Muscle layer of colon (tissue), 2 donors: ENCODE measurements around the gene NTNG2.

ENCODE experiments used
- H3K27ac ChIP-seq: one replicate; pipeline ENCODE4 v1.7.0; 2013; ENCODE audit warnings: low read depth, mild to moderate bottlenecking, low read length, moderate library complexity
- H3K27me3 ChIP-seq, 2 donors: one replicate each; pipeline ENCODE4 v1.7.0; 2013; ENCODE audit warnings: low read length in 2 of 2, mild to moderate bottlenecking in 2 of 2; ENCODE audit not compliant: insufficient read depth in 2 of 2, control insufficient read depth in 1 of 2
- H3K36me3 ChIP-seq: one replicate; pipeline ENCODE4 v1.7.0; 2013; ENCODE audit warnings: mild to moderate bottlenecking, low read length; ENCODE audit not compliant: insufficient read depth
- H3K4me1 ChIP-seq: one replicate; pipeline ENCODE4 v1.7.0; 2013; ENCODE audit warnings: mild to moderate bottlenecking, low read length; ENCODE audit not compliant: insufficient read depth
- H3K4me3 ChIP-seq, 2 donors: one replicate each; pipeline ENCODE4 v1.7.0; 2013; ENCODE audit warnings: low read length in 2 of 2, low read depth in 1 of 2, mild to moderate bottlenecking in 1 of 2, moderate library complexity in 1 of 2
- H3K9ac ChIP-seq: one replicate; pipeline ENCODE4 v1.7.0; 2013; ENCODE audit warnings: low read length
- H3K9me3 ChIP-seq: one replicate; pipeline ENCODE4 v1.7.0; 2013; ENCODE audit warnings: mild to moderate bottlenecking, low read length
- donor health status: abdominal sarcoma.
- donor health status: Adenocarcinoma of cecum.

The NTNG2 gene

DNA sequence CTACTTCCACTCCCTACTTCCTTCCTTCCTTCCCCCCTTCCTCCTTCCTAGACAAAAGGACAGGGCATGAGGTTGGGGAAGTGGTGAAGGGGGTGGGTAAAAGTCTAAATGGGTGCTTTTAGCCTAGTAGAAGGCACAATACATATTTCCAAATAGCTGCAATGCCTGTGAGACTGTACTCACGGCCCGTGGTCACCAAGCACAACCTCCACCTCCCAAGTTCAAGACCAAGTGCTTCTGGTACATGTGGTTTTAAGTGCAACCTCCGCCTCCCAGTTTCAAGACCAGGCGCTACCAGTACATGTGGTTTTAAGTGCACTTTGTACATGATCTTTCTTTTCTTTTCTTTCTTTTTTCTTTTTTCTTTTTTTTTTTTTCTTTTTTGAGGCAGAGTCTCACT, 14.5 kb upstream of the NTNG2 start:
- H3K27ac ChIP-seq: no peak overlapping the region
- no peaks in the 10 kb centered on the region for H3K9me3 ChIP-seq
- H3K4me3 ChIP-seq: no peak overlapping the region
- H3K36me3 ChIP-seq: no peaks in the 10 kb centered on the region
- no peak overlapping the region for H3K9ac ChIP-seq
- H3K4me1 ChIP-seq: no peaks in the 10 kb centered on the region
- H3K27me3 ChIP-seq: peaks cover 9 to 39% of the 10 kb centered on the region in 2 donors

- Histone ChIP-seq H3K9me3 (no peaks in the 10 kb centered on the region), H3K4me1 (no peaks in the 10 kb centered on the region), H3K4me3 (no peak overlapping the region), H3K9ac (no peak overlapping the region), H3K36me3 (no peaks in the 10 kb centered on the region), H3K27ac (no peak overlapping the region), H3K27me3 (peaks cover 4 to 38% of the 10 kb centered on the region in 2 donors)
These were observed 14.0 kb upstream of the NTNG2 start for GRCh38 chr9:132147839-132148238.

GRCh38 chr9:132150256-132150655, 11.6 kb upstream of the NTNG2 start:
- Histone ChIP-seq H3K27ac (no peak overlapping the region), H3K27me3 (peaks cover 0 to 33% of the 10 kb centered on the region in 2 donors), H3K4me1 (no peaks in the 10 kb centered on the region)

DNA sequence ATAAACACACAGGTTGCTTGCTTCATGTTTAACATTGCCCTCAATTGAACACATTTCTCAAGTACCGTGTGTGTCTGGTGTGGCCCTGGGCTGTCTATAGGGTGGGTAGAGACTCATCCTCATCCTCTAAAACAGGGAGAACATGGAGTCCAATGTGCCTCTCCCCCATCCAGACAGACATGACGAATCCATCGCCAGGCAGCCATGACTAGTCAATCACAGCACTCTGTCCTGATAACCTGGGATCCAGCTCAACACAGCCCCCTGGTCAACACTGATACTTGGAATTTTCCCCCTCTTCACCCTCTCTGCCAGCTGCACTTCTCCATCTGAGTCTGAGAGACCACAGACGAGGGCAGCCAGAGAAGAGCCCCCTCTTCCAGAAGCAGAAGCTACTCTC, 10.7 kb upstream of the NTNG2 start:
- no peak overlapping the region for H3K4me3 ChIP-seq
- H3K9ac ChIP-seq: no peak overlapping the region
- H3K27me3 ChIP-seq: peaks cover 0 to 29% of the 10 kb centered on the region in 2 donors
- H3K9me3 ChIP-seq: no peaks in the 10 kb centered on the region
- no peaks in the 10 kb centered on the region for H3K36me3 ChIP-seq
- H3K27ac ChIP-seq: no peak overlapping the region
- no peaks in the 10 kb centered on the region for H3K4me1 ChIP-seq

More at GRCh38 chr9:132150256-132150655, 11.6 kb upstream of the NTNG2 start:
- no peaks in the 10 kb centered on the region for H3K9me3 ChIP-seq
- H3K9ac ChIP-seq: no peak overlapping the region
- H3K36me3 ChIP-seq: no peaks in the 10 kb centered on the region
- H3K4me3 ChIP-seq: no peak overlapping the region

- Histone ChIP-seq H3K4me1 (no peaks in the 10 kb centered on the region), H3K9me3 (no peaks in the 10 kb centered on the region), H3K27me3 (peaks cover 0 to 20% of the 10 kb centered on the region in 2 donors), H3K36me3 (no peaks in the 10 kb centered on the region), H3K9ac (no peak overlapping the region), H3K27ac (no peak overlapping the region), H3K4me3 (no peak overlapping the region)
These were observed 9.6 kb upstream of the NTNG2 start for GRCh38 chr9:132152231-132152630.

GRCh38 chr9:132154863-132155567, 6.8 kb upstream of the NTNG2 start:
- H3K36me3 ChIP-seq: no peaks in the 10 kb centered on the region
- H3K27ac ChIP-seq: no peak overlapping the region
- H3K9ac ChIP-seq: no peak overlapping the region
- H3K4me1 ChIP-seq: no peaks in the 10 kb centered on the region
- H3K27me3 ChIP-seq: peaks cover 5 to 27% of the 10 kb centered on the region in 2 donors
- no peaks in the 10 kb centered on the region for H3K9me3 ChIP-seq
- no peak overlapping the region for H3K4me3 ChIP-seq

- Histone ChIP-seq H3K9ac (no peak overlapping the region), H3K36me3 (no peaks in the 10 kb centered on the region), H3K9me3 (no peaks in the 10 kb centered on the region), H3K4me1 (no peaks in the 10 kb centered on the region), H3K27ac (no peak overlapping the region), H3K27me3 (peaks cover 10 to 29% of the 10 kb centered on the region in 2 donors), H3K4me3 (no peak overlapping the region)
These were observed 6.3 kb upstream of the NTNG2 start for GRCh38 chr9:132155568-132155895.

DNA sequence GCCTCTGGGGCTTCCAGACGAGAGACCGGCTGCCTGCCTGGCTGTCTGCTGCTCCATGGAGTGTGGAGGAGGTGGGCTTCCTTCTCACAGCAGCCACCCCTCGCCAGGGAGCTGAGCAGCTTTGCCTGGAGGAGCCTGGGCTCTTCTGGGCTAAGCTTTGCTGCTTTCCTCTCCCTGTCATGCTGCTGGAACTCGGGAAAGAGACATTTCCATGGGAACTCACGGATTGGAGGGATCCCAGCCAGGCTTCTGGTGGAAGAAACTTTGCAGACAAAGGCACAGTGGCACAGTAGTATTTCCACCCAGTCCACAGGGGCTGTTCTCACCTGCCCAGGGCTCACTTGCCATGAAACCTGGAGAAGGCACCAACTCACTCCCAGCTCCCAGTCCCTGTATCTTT, 5.6 kb upstream of the NTNG2 start:
- Histone ChIP-seq H3K9ac (no peak overlapping the region), H3K27ac (no peak overlapping the region), H3K27me3 (peaks cover 16 to 36% of the 10 kb centered on the region in 2 donors)

DNA sequence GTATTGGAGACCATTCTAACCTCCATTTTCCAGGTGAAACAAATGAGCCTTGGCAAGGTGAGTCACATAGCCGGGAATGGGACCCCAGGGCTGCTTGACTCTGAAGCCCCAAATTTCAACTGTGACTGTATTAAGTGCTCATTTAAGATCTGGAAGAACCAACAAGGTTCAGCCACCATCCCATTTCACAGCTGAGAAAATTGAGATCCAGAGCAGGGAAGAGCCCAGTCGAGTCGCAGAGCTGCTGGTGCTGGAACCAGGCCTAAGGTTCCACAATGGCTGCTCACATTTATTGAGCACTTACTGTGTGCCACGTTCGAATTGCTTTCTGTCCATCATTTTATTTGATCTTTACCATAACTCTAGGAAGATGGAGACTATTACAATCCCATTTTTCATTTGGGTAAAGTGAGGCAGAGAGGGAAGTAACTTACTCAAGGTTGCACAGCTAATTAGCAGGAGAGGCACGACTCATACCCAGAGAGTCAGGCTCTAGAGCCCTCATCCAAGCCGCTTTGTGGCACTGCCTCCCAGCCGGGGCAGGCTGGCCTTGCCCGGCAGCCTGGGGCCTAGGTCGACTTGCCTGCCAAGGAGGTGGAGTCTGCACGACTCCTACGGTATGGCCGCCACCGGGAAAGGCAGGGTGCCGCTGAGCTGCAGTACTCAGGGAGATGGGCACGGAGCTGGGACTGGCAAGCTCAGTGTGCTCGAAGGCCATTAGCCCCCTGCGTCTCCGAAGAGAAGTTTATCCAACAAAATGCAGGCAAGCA, 4.3 kb upstream of the NTNG2 start:
- Histone ChIP-seq H3K36me3 (no peaks in the 10 kb centered on the region), H3K4me3 (no peak overlapping the region), H3K27me3 (peaks cover 16 to 43% of the 10 kb centered on the region in 2 donors), H3K9ac (no peak overlapping the region), H3K27ac (no peak overlapping the region), H3K9me3 (no peaks in the 10 kb centered on the region), H3K4me1 (no peaks in the 10 kb centered on the region)

More for the DNA sequence above, 5.6 kb upstream of the NTNG2 start:
- Histone ChIP-seq H3K9me3 (no peaks in the 10 kb centered on the region), H3K36me3 (no peaks in the 10 kb centered on the region), H3K4me3 (no peak overlapping the region), H3K4me1 (no peaks in the 10 kb centered on the region)

- Histone ChIP-seq H3K4me3 (peak overlapping the region; percentile 49 to 50), H3K9ac (no peak overlapping the region), H3K4me1 (peaks cover 13% of the 10 kb centered on the region), H3K27me3 (peaks cover 25 to 69% of the 10 kb centered on the region in 2 donors), H3K36me3 (no peaks in the 10 kb centered on the region), H3K27ac (no peak overlapping the region), H3K9me3 (no peaks in the 10 kb centered on the region)
These were observed 786 bp upstream of the NTNG2 start for GRCh38 chr9:132160802-132161742.
